H9 (cell line): ENCODE measurements around the gene RAB4B. TPM values are rescaled to one million over a fixed set of nuclear protein-coding genes. Genes with fewer than 3 reads are reported as not detected.

Experiments used
- DNase-seq: peaks from one replicate; pipeline ENCODE4 v3.0.0-alpha.2; 2017
- H2AFZ ChIP-seq: one replicate; pipeline ENCODE4 v1.6.1; 2013; ENCODE audit warnings: mild to moderate bottlenecking, low read length, control low read depth, moderate library complexity
- H2AK5ac ChIP-seq: 2 replicates; pipeline ENCODE4 v1.6.1; 2013; ENCODE audit warnings: low read length, control low read depth, mixed read lengths; ENCODE audit not compliant: insufficient read length
- H2BK120ac ChIP-seq: one replicate; pipeline ENCODE4 v1.6.1; 2013; ENCODE audit warnings: low read depth, mild to moderate bottlenecking, low read length, control low read depth, inconsistent platforms; ENCODE audit not compliant: poor library complexity, severe bottlenecking
- H2BK12ac ChIP-seq: 2 replicates; pipeline ENCODE4 v1.6.1; 2013; ENCODE audit warnings: low read length, control low read depth, mixed read lengths, low read depth; ENCODE audit not compliant: insufficient read length
- H2BK15ac ChIP-seq: 2 replicates; pipeline ENCODE4 v1.6.1; 2013; ENCODE audit warnings: low read depth, low read length, control low read depth
- H2BK20ac ChIP-seq: one replicate; pipeline ENCODE4 v1.6.1; 2013; ENCODE audit warnings: low read depth, mild to moderate bottlenecking, low read length, control low read depth, inconsistent platforms; ENCODE audit not compliant: poor library complexity, severe bottlenecking
- H2BK5ac ChIP-seq: 2 replicates; pipeline ENCODE4 v1.6.1; 2013; ENCODE audit warnings: low read length, control low read depth, mixed read lengths; ENCODE audit not compliant: insufficient read length
- H3K14ac ChIP-seq: 2 replicates; pipeline ENCODE4 v1.6.1; 2013; ENCODE audit warnings: low read length, control low read depth; ENCODE audit not compliant: insufficient read depth
- H3K18ac ChIP-seq: 2 replicates; pipeline ENCODE4 v1.6.1; 2013; ENCODE audit warnings: low read depth, mild to moderate bottlenecking, mixed read lengths, low read length, control low read depth; ENCODE audit not compliant: insufficient read length
- H3K23ac ChIP-seq: 2 replicates; pipeline ENCODE4 v1.6.1; 2013; ENCODE audit warnings: low read length, control low read depth, mixed read lengths, low read depth; ENCODE audit not compliant: insufficient read length
- H3K23me2 ChIP-seq: 2 replicates; pipeline ENCODE4 v1.6.1; 2013; ENCODE audit warnings: low read depth, mild to moderate bottlenecking, mixed read lengths, low read length, control low read depth; ENCODE audit not compliant: insufficient read length, poor library complexity, severe bottlenecking
- H3K27ac ChIP-seq: 2 replicates; pipeline ENCODE4 v1.5.1; 2013; ENCODE audit warnings: low read length, control low read depth, mixed read lengths, low read depth; ENCODE audit not compliant: insufficient read length
- H3K27me3 ChIP-seq: 2 replicates; pipeline ENCODE4 v1.6.1; 2013; ENCODE audit warnings: low read length, control low read depth, inconsistent platforms; ENCODE audit not compliant: insufficient read depth
- H3K4ac ChIP-seq: 2 replicates; pipeline ENCODE4 v1.6.1; 2013; ENCODE audit warnings: low read depth, mild to moderate bottlenecking, control low read depth, inconsistent platforms, low read length, moderate library complexity
- H3K4me1 ChIP-seq: 2 replicates; pipeline ENCODE4 v1.6.1; 2013; ENCODE audit warnings: low read length, control low read depth, inconsistent platforms; ENCODE audit not compliant: insufficient read depth
- H3K4me2 ChIP-seq: 2 replicates; pipeline ENCODE4 v1.6.1; 2013; ENCODE audit warnings: low read length, control low read depth, mixed read lengths; ENCODE audit not compliant: insufficient read length, insufficient read depth
- H3K56ac ChIP-seq: 2 replicates; pipeline ENCODE4 v1.6.1; 2013; ENCODE audit warnings: low read depth, mild to moderate bottlenecking, mixed read lengths, low read length, control low read depth; ENCODE audit not compliant: insufficient read length
- H3K79me1 ChIP-seq: 2 replicates; pipeline ENCODE4 v1.6.1; 2013; ENCODE audit warnings: low read depth, mild to moderate bottlenecking, moderate library complexity, low read length, control low read depth, inconsistent platforms; ENCODE audit not compliant: insufficient read depth, poor library complexity, severe bottlenecking
- H3K79me2 ChIP-seq: 2 replicates; pipeline ENCODE4 v1.6.1; 2013; ENCODE audit warnings: low read length, control low read depth, inconsistent platforms; ENCODE audit not compliant: insufficient read depth
- H3K9ac ChIP-seq: 2 replicates; pipeline ENCODE4 v1.6.1; 2013; ENCODE audit warnings: low read length, control low read depth, mixed read lengths; ENCODE audit not compliant: insufficient read length; ENCODE audit errors: extremely low read depth
- H3K9me3 ChIP-seq: one replicate; pipeline ENCODE4 v1.6.1; 2013; ENCODE audit warnings: low read depth, low read length, inconsistent platforms; ENCODE audit not compliant: control insufficient read depth
- H3T11ph ChIP-seq: one replicate; pipeline ENCODE4 v1.6.1; 2013; ENCODE audit warnings: mild to moderate bottlenecking, low read length, control low read depth, inconsistent platforms
- H4K20me1 ChIP-seq: one replicate; pipeline ENCODE4 v1.6.1; 2013; ENCODE audit not compliant: control insufficient read depth, insufficient read length, insufficient read depth
- H4K5ac ChIP-seq: 2 replicates; pipeline ENCODE4 v1.6.1; 2013; ENCODE audit warnings: low read depth, mild to moderate bottlenecking, mixed read lengths, low read length, control low read depth; ENCODE audit not compliant: insufficient read length
- H4K8ac ChIP-seq: replicated peaks from 2 replicates; pipeline ENCODE4 v1.6.1; 2013; ENCODE audit warnings: low read length, control low read depth, mixed read lengths, low read depth; ENCODE audit not compliant: insufficient read length
- H4K91ac ChIP-seq: 2 replicates; pipeline ENCODE4 v1.6.1; 2013; ENCODE audit warnings: low read depth, mild to moderate bottlenecking, moderate library complexity, mixed read lengths, low read length, control low read depth; ENCODE audit not compliant: insufficient read length
- H3K27ac Mint-ChIP-seq, 3 experiments: 2 replicates in 2 of 3; 3 replicates in 1 of 3; pipeline ENCODE4 v1.8.0; 2020 to 2021; ENCODE audit warnings: mixed read lengths in 3 of 3, mild to moderate bottlenecking in 1 of 3, moderate library complexity in 1 of 3
- H3K27me3 Mint-ChIP-seq: 2 replicates; pipeline ENCODE4 v1.8.0; 2021; ENCODE audit warnings: low read depth, mild to moderate bottlenecking, moderate library complexity, mixed read lengths
- H3K36me3 Mint-ChIP-seq, 3 experiments: 2 replicates in 2 of 3; 3 replicates in 1 of 3; pipeline ENCODE4 v1.8.0; 2020 to 2021; ENCODE audit warnings: low read depth in 3 of 3, mixed read lengths in 3 of 3; ENCODE audit not compliant: insufficient read depth in 1 of 3
- H3K4me1 Mint-ChIP-seq, 2 experiments: 2 replicates each; pipeline ENCODE4 v1.8.0; 2020; ENCODE audit warnings: mixed read lengths in 2 of 2
- H3K4me3 Mint-ChIP-seq, 2 experiments: 2 replicates in 1 of 2; 3 replicates in 1 of 2; pipeline ENCODE4 v1.8.0; 2020 to 2021; ENCODE audit warnings: mild to moderate bottlenecking in 2 of 2, mixed read lengths in 2 of 2, moderate library complexity in 1 of 2
- H3K9me3 Mint-ChIP-seq, 2 experiments: 2 replicates in 1 of 2; 3 replicates in 1 of 2; pipeline ENCODE4 v1.8.0; 2020; ENCODE audit warnings: mild to moderate bottlenecking in 2 of 2, mixed read lengths in 2 of 2, moderate library complexity in 1 of 2
- WGBS: extraction: QIAGEN DNeasy Blood & Tissue Kit; methylation state at CpG from one replicate; pipeline ENCODE4 v1.1.7; 2013; ENCODE audit warnings: missing lambda C conversion rate, low lambda C conversion rate, mixed read lengths; ENCODE audit not compliant: insufficient read length; ENCODE audit errors: extremely low coverage; 5-methylcytosine and 5-hydroxymethylcytosine counted together
- total RNA-seq: library from RNA; stranded (reverse); gene quantifications from 2 replicates; pipeline ENCODE4 v1.2.1, GENCODE V29; 2021
- TF ChIP-seq, protein P1 (sequence below): fragments of 200-600 bp; sonication (generic); conservative IDR thresholded peaks from 3 replicates; pipeline ENCODE4 v1.8.0; 2021; ENCODE audit warnings: antibody characterized with exemption, mild to moderate bottlenecking

RAB4B gene
- total RNA-seq, 1 experiment from 2014 or later: 26.8 TPM

GRCh38 chr19:40743926-40744325 is 34.1 kb upstream of the RAB4B start:
- no peak overlapping the region for H3K18ac ChIP-seq
- H3K4ac ChIP-seq: no peak overlapping the region
- Mint-ChIP-seq H3K36me3 (peaks cover 6 to 17% (median 12%) of the 10 kb centered on the region in 3 experiments; a peak in 5 of 7 replicates), H3K4me3 (no peak overlapping the region), H3K27ac (peak overlapping the region in 1 of 3 experiments; percentile 42; a peak in 2 of 7 replicates), H3K9me3 (no peaks in the 10 kb centered on the region), H3K4me1 (peaks cover 16 to 20% of the 10 kb centered on the region in 2 experiments), H3K27me3 (no peaks in the 10 kb centered on the region)
- no peaks in the 10 kb centered on the region for H3K79me2 ChIP-seq
- H3K79me1 ChIP-seq: no peaks in the 10 kb centered on the region
- no peak overlapping the region for H4K5ac ChIP-seq
- no CpG with 5 or more reads among the region's 10 CpGs for WGBS
- H3K56ac ChIP-seq: no peak overlapping the region
- H3K27ac ChIP-seq: no peak overlapping the region
- no peak overlapping the region for H2AFZ ChIP-seq
- no peak overlapping the region for H2BK12ac ChIP-seq
- no peaks in the 10 kb centered on the region for H3K9me3 ChIP-seq
- no peak overlapping the region for H3K23ac ChIP-seq
- TF ChIP-seq, protein P1, sequence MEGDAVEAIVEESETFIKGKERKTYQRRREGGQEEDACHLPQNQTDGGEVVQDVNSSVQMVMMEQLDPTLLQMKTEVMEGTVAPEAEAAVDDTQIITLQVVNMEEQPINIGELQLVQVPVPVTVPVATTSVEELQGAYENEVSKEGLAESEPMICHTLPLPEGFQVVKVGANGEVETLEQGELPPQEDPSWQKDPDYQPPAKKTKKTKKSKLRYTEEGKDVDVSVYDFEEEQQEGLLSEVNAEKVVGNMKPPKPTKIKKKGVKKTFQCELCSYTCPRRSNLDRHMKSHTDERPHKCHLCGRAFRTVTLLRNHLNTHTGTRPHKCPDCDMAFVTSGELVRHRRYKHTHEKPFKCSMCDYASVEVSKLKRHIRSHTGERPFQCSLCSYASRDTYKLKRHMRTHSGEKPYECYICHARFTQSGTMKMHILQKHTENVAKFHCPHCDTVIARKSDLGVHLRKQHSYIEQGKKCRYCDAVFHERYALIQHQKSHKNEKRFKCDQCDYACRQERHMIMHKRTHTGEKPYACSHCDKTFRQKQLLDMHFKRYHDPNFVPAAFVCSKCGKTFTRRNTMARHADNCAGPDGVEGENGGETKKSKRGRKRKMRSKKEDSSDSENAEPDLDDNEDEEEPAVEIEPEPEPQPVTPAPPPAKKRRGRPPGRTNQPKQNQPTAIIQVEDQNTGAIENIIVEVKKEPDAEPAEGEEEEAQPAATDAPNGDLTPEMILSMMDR: no peak
- no peak overlapping the region for H2BK20ac ChIP-seq
- no peak overlapping the region for H3T11ph ChIP-seq
- H3K9ac ChIP-seq: no peak overlapping the region
- no peaks in the 10 kb centered on the region for H3K23me2 ChIP-seq
- H4K8ac ChIP-seq: no peak overlapping the region
- no peak overlapping the region for H3K14ac ChIP-seq
- no peak overlapping the region for H2BK15ac ChIP-seq
- H3K27me3 ChIP-seq: no peaks in the 10 kb centered on the region
- H2AK5ac ChIP-seq: no peak overlapping the region
- no peak overlapping the region for H2BK5ac ChIP-seq
- 0 out of 2 replicates have a peak, but pooled peaks cover 4% of the 10 kb centered on the region for H3K4me1 ChIP-seq
- DNase-seq: no peak
- H2BK120ac ChIP-seq: no peak overlapping the region
- no peak overlapping the region for H4K91ac ChIP-seq
- no peaks in the 10 kb centered on the region for H4K20me1 ChIP-seq
- no peak overlapping the region for H3K4me2 ChIP-seq
